Stomach smooth muscle (tissue), 2 donors: Measurements from ENCODE around the gene LRRC1.
A peak's percentile ranks its signal among the peaks of the same experiment; 100 is the strongest.
"Not testable (repeated sequence)": the region's sequence is repeated elsewhere in the genome, so short reads cannot be mapped to it uniquely, and the experiment has no call there.

ENCODE experiments used
- H3K27ac ChIP-seq: one replicate; pipeline ENCODE4 v1.7.0; 2013; ENCODE audit warnings: mild to moderate bottlenecking, low read length, inconsistent platforms
- H3K27me3 ChIP-seq, 2 donors: one replicate each; pipeline ENCODE4 v1.7.0; 2013; ENCODE audit warnings: low read length in 2 of 2; ENCODE audit not compliant: insufficient read depth in 2 of 2, control insufficient read depth in 1 of 2
- H3K36me3 ChIP-seq, 2 donors: one replicate each; pipeline ENCODE4 v1.7.0; 2013; ENCODE audit warnings: low read length in 2 of 2; ENCODE audit not compliant: control insufficient read depth in 2 of 2, insufficient read depth in 2 of 2
- H3K4me1 ChIP-seq: one replicate; pipeline ENCODE4 v1.7.0; 2013; ENCODE audit warnings: low read length; ENCODE audit not compliant: control insufficient read depth, insufficient read depth
- H3K4me3 ChIP-seq, 2 donors: one replicate each; pipeline ENCODE4 v1.7.0; 2013; ENCODE audit warnings: low read length in 2 of 2
- H3K9ac ChIP-seq, 2 donors: one replicate each; pipeline ENCODE4 v1.7.0; 2013; ENCODE audit warnings: low read length in 2 of 2, mild to moderate bottlenecking in 1 of 2
- H3K9me3 ChIP-seq, 2 donors: one replicate each; pipeline ENCODE4 v1.7.0; 2013; ENCODE audit warnings: low read length in 2 of 2; ENCODE audit not compliant: control insufficient read depth in 2 of 2
- donor health status: healthy.
- donor health status: Pancreatic carcinoma.

The LRRC1 gene

DNA sequence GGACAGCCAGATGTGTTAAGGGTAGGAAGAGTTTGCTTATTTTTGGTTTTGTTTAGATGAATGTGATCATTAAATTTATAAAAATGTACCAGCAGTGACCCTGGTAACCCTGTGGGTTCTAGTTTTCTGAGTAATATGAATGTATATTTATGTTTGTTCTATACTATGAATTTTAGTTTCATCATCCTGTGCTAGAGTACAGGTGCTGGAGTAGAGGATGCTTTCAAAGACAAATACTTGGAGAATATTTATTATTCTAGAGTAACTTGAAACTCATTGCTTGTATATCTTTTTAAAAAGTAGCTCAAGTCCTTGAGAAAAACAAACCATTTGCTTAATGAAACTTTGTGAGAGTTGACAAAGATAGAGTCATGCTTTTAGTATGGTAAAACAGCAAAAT is 7.8 kb downstream of the LRRC1 start:
- no peak overlapping the region for H3K4me3 ChIP-seq
- H3K27me3 ChIP-seq = no peaks in the 10 kb centered on the region
- no peak overlapping the region for H3K9ac ChIP-seq
- H3K4me1 ChIP-seq = peaks cover 13% of the 10 kb centered on the region
- no peaks in the 10 kb centered on the region for H3K36me3 ChIP-seq
- no peak overlapping the region for H3K27ac ChIP-seq
- no peaks in the 10 kb centered on the region for H3K9me3 ChIP-seq

DNA sequence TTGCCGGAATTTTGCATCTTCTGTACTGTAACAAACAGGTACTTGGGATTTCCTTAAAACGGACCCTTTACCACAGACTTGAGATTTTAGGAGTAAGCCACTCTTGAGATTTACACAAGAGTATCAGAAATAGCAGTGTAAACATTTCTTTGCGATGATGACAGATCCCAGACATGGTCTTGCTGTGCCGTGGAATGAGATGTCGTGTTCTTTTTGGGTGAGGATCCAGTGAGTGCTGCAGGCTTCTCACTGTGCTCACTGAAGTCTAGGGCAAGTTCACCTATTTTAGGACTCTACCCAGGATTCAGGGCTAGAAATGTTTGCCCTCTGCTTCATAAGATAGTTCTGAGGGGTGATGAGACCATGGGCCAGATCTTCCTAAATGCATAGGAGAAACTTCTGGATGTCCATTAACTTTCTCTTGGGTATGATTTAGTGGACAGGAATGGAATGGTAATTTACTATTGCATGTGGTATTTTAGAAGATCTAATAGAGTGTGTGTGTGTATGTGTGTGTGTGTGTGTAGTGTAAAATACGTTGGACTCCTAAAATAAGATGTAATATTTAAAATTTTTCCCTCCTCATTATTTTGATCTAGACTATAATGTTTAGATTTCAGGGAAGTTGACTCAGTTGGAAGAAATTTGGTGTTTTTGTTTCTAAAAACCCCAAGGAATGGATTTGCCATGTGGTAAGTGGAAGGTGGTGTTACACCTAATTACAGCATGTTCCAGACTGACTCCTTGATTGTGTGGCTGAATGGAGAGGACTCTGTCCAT is 8.5 kb downstream of the LRRC1 start:
- H3K36me3 ChIP-seq = no peaks in the 10 kb centered on the region
- H3K4me3 ChIP-seq = no peak overlapping the region
- H3K27ac ChIP-seq = no peak overlapping the region
- H3K9ac ChIP-seq = no peak overlapping the region
- H3K27me3 ChIP-seq = no peaks in the 10 kb centered on the region
- peaks cover 13% of the 10 kb centered on the region for H3K4me1 ChIP-seq
- H3K9me3 ChIP-seq = no peaks in the 10 kb centered on the region

DNA sequence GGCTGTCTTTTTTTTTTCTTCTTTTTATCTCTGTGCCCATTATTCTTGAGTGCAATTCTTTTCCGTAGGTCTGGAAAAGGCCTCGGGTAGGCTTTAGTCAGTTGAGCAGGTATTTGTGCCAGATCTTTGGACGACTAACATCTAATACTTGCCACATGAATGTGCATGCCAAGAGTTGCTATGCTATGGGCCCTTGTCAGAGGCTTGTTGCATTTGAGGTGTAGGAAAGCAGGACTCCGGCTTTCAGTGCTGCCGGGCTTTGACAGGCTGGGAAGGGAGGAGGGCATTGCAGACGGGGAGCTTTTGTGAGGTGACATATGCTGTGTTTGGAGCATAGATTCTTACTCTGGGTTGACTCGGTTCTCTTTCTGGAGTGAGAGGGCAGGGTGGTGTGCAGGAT is 10.2 kb downstream of the LRRC1 start:
- peak overlapping the region in 1 of 2 donors; percentile 17 for H3K4me3 ChIP-seq
- peaks cover 13% of the 10 kb centered on the region for H3K4me1 ChIP-seq
- no peak overlapping the region for H3K9ac ChIP-seq
- H3K27ac ChIP-seq = no peak overlapping the region
- no peaks in the 10 kb centered on the region for H3K36me3 ChIP-seq
- no peaks in the 10 kb centered on the region for H3K9me3 ChIP-seq
- no peaks in the 10 kb centered on the region for H3K27me3 ChIP-seq

DNA sequence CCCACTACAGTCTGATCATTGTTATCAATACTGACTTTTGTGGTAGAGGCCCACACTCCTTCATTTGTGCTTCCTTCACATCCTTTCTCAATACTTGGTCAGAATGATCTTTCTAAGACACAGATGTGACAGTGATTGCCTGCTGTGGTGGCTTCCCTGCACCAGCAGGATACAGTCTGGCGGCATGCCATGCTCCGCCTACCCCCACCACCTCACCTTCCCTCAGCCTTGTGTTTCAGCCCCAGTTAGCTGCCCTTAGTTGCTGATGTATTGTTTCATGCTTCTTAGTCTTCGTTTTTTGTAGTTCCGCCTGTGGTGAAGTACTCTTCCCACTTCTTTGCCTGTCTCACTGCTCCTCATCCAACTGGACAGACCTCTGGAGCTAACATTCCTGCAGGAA is 10.9 kb downstream of the LRRC1 start:
- H3K27ac ChIP-seq = peak overlapping the region; percentile 1
- no peak overlapping the region for H3K4me3 ChIP-seq
- H3K9me3 ChIP-seq = no peaks in the 10 kb centered on the region
- H3K36me3 ChIP-seq = no peaks in the 10 kb centered on the region
- H3K4me1 ChIP-seq = peaks cover 13% of the 10 kb centered on the region
- H3K9ac ChIP-seq = no peak overlapping the region
- H3K27me3 ChIP-seq = no peaks in the 10 kb centered on the region

DNA sequence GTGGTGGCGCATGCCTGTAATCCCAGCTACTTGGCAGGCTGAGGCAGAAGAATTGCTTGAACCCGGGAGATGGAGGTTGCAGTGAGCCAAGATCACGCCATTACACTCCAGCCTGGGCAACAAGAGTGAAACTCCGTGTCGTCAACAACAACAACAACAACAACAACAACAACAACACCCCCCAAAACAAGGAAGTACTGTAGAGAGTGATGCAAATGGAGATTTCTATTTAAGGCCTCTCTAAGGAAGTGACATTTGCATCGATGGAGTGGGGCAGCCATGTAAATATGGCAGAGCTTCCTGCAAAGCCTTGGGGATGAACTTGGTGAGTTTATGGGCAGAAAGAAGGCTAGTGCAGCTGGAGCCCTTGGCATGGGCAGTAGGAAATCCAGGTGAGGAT is 12.8 kb downstream of the LRRC1 start:
- H3K36me3 ChIP-seq, H3K27ac ChIP-seq, H3K4me3 ChIP-seq, H3K9me3 ChIP-seq, H3K9ac ChIP-seq, H3K27me3 ChIP-seq: not testable (repeated sequence)
- peaks cover 16% of the 10 kb centered on the region for H3K4me1 ChIP-seq

DNA sequence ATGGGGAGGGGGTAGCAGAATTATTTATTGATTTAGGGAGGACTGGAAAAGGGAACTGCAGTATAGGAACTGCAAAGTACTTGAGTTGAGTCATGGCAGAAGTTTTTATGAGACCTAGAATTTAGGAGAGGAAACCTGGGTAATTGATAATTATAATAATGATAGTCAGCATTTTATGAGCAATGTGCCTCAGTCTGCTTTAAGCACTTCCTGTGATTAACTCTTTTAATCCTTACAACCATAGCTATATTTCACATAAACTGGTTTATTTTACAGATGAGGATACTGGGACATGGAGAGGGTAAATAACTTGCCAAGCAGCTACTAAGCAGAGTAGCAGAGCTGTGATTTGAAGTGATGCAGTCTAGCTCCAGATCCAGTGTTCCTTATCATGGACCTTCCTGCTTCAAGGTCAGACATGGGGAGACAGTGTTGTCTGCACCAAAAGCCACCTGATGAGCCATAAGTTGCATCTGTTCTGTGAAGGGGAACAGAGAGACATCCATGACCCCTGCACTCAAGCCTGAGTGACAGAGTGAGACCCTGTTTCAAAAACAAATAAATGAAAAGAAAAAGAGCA is 13.6 kb downstream of the LRRC1 start:
- Histone ChIP-seq H3K4me1 (peaks cover 16% of the 10 kb centered on the region), H3K9ac (no peak overlapping the region)

DNA sequence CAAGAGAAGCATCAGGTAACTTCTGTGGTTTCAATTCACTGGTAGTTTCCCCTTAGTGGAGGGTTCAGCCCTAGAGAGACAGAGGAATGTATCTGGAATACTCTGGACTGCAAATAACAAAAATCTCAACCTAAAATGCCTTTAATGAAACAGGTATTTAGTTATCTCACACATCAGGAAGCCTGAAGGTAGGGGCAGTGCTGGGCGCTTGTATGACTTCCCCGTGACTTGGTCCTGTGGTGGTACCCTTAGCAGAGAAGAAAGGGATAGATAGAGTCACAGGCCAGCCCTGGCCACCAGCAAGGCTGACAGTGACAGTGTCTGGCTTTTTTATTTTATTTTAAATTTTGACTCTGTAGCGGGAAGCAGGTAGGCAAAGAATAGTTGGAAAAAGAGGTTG is 14.9 kb downstream of the LRRC1 start:
- H3K9ac ChIP-seq = no peak overlapping the region
- H3K9me3 ChIP-seq = no peaks in the 10 kb centered on the region
- H3K4me1 ChIP-seq = peaks cover 11% of the 10 kb centered on the region
- H3K27me3 ChIP-seq = no peaks in the 10 kb centered on the region
- H3K36me3 ChIP-seq = no peaks in the 10 kb centered on the region
- no peak overlapping the region for H3K27ac ChIP-seq
- no peak overlapping the region for H3K4me3 ChIP-seq

More for the DNA sequence above, 13.6 kb downstream of the LRRC1 start:
- Histone ChIP-seq H3K27me3 (no peaks in the 10 kb centered on the region), H3K36me3 (no peaks in the 10 kb centered on the region), H3K9me3 (no peaks in the 10 kb centered on the region), H3K4me3 (no peak overlapping the region), H3K27ac (no peak overlapping the region)

DNA sequence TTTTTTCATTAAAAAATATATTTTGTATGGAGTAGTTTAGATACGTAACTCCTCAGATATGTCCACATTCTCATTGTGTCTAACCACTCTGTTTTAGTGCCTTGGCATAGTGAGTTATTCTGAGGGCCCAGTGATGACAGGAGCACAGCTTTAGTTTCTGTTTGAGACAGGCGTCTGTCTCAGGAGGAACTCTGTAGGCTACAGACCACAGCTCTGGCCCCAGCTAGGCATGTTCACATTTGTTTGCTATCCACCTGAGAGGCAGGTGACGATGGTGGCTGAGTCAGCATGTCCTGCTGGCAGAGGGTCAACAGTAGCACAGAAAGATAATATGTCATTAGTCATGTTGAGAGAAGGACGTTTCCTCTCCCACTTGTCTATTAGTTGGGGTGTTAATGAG is 16.3 kb downstream of the LRRC1 start:
- Histone ChIP-seq H3K27me3 (no peaks in the 10 kb centered on the region), H3K4me3 (no peak overlapping the region), H3K36me3 (no peaks in the 10 kb centered on the region), H3K4me1 (peaks cover 6% of the 10 kb centered on the region), H3K9ac (no peak overlapping the region), H3K27ac (peak overlapping the region; percentile 24), H3K9me3 (no peaks in the 10 kb centered on the region)

DNA sequence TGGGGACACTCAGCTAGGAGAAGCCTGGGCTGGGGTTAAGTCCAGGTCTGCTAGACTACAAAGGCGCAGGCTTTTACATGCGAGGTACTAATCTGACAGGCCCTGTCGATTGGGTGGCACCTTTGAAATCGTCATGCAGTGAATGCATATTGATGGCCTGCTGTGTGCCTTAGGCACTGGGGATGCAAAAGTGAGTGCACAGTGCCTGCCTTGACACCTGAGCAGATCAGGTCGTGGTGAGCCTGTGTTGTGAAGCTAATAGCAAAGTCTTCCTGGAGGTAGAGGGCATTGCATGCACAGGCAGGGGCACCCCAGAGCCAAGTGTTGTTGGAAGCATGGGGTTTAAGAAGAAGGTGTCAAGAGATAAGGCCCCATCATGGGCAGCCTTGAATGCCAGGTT is 16.9 kb downstream of the LRRC1 start:
- H3K4me3 ChIP-seq = no peak overlapping the region
- no peaks in the 10 kb centered on the region for H3K9me3 ChIP-seq
- peak overlapping the region; percentile 24 for H3K27ac ChIP-seq
- no peaks in the 10 kb centered on the region for H3K27me3 ChIP-seq
- no peak overlapping the region for H3K9ac ChIP-seq
- H3K4me1 ChIP-seq = peaks cover 6% of the 10 kb centered on the region
- H3K36me3 ChIP-seq = no peaks in the 10 kb centered on the region

DNA sequence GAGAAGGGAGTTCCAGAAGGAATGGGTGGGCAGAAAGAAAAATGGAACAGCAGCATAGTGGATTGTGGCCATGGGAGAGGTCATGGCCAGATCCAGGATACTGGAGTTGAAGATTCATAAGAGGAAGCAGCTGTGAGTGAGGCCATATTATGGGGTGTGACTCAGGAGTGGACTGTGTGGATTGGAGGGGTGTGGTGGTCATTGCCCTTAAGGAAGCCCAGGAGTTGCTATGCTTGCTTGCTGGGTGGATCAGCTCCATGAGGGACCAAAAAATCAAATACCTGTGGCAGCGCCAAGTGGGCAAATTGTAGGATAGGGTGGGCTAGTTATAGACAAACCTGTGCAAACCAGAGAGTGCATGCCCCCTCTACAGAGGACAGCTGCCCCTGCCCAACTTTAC is 18.3 kb downstream of the LRRC1 start:
- H3K4me1 ChIP-seq = peaks cover 6% of the 10 kb centered on the region
- no peak overlapping the region for H3K27ac ChIP-seq
- no peaks in the 10 kb centered on the region for H3K9me3 ChIP-seq
- H3K27me3 ChIP-seq = no peaks in the 10 kb centered on the region
- no peak overlapping the region for H3K9ac ChIP-seq
- no peak overlapping the region for H3K4me3 ChIP-seq
- H3K36me3 ChIP-seq = no peaks in the 10 kb centered on the region

DNA sequence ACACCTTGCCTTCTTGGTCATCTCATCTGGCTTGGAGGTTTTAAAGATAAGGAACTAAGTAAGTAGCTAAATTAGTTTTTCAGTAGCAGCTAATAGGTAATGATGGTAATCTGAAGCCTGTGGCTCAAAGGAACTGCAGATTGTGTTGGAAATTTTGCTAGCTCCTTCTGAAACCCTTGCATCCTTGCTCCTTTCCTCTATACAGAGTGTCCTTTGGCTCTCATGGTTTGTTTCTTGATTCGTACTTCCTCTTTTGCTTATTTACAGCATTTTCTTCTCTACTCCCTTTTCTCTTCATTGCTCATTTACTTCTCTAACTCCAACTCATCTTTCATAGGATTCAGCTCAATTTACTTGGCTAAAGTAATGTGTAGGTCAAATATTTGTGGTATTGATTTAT is 19.0 kb downstream of the LRRC1 start:
- no peaks in the 10 kb centered on the region for H3K27me3 ChIP-seq
- no peaks in the 10 kb centered on the region for H3K9me3 ChIP-seq
- H3K4me3 ChIP-seq = no peak overlapping the region
- H3K4me1 ChIP-seq = peaks cover 6% of the 10 kb centered on the region
- no peaks in the 10 kb centered on the region for H3K36me3 ChIP-seq
- H3K9ac ChIP-seq = no peak overlapping the region
- H3K27ac ChIP-seq = no peak overlapping the region
